Vagina (tissue), 2 donors: ENCODE measurements around the gene NCAPD2. TPM values are rescaled to one million over a fixed set of nuclear protein-coding genes. Genes with fewer than 3 reads are reported as not detected.
"Not testable (repeated sequence)": the region's sequence is repeated elsewhere in the genome, so short reads cannot be mapped to it uniquely, and the experiment has no call there.

Experiments
- DNase-seq, 2 donors: peaks; one replicate each; pipeline ENCODE4 v3.0.0-alpha.2; 2017; ENCODE audit errors: extremely low spot score in 2 of 2
- H3K27ac ChIP-seq: fragments of 200-600 bp; sonication (generic); one replicate; pipeline ENCODE4 v1.5.1; 2019
- H3K27me3 ChIP-seq: fragments of 200-600 bp; sonication (generic); one replicate; pipeline ENCODE4 v1.5.1; 2019
- H3K36me3 ChIP-seq, 2 donors: fragments of 200-600 bp; sonication (generic); one replicate each; pipeline ENCODE4 v1.5.1; 2017 to 2019
- H3K4me1 ChIP-seq: fragments of 200-600 bp; sonication (generic); one replicate; pipeline ENCODE4 v1.5.1; 2019
- H3K4me3 ChIP-seq, 2 donors: fragments of 200-600 bp; sonication (generic); 1 replicate in 1 of 2; 2 replicates in 1 of 2; pipeline ENCODE4 v1.5.1; 2016 to 2019
- H3K9me3 ChIP-seq: fragments of 200-600 bp; sonication (generic); one replicate; pipeline ENCODE4 v1.5.1; 2019
- CTCF ChIP-seq, 3 experiments: fragments of 450-650 bp in 2 of 3; fragments of 200-600 bp in 1 of 3; sonication (generic) in 1 of 3; IDR thresholded peaks; one replicate each; pipeline ENCODE4 v1.5.1; 2017 to 2019; ENCODE audit warnings: antibody characterized with exemption in 3 of 3, mild to moderate bottlenecking in 2 of 3, moderate library complexity in 2 of 3
- POLR2A ChIP-seq, 2 donors: fragments of 450-650 bp; IDR thresholded peaks; one replicate each; pipeline ENCODE4 v1.6.1; 2017; ENCODE audit warnings: antibody characterized with exemption in 2 of 2, mild to moderate bottlenecking in 2 of 2, moderate library complexity in 2 of 2
- POLR2AphosphoS5 ChIP-seq, 2 donors: sonication (generic); formaldehyde crosslinking; IDR thresholded peaks; one replicate each; pipeline ENCODE4 v1.9.0; 2017; ENCODE audit warnings: antibody characterized with exemption in 2 of 2, mild to moderate bottlenecking in 2 of 2, low read depth in 1 of 2; ENCODE audit not compliant: insufficient read depth in 1 of 2
- intact Hi-C: fragments of 100-400 bp; cut with DNase I; formaldehyde crosslinking; loops from one replicate; pipeline ENCODE4 v1.15.1; 2023
- total RNA-seq: library from RNA; depleted of rRNA; stranded (reverse); fragments of >200 nt; gene quantifications from one replicate; pipeline ENCODE4 v1.2.3, GENCODE V29; 2016

The NCAPD2 gene
- total RNA-seq, 1 donor from 2014 or later: 25.5 TPM

- Histone ChIP-seq H3K9me3 (no peaks in the 10 kb centered on the region), H3K36me3 (peaks cover 0 to 8% of the 10 kb centered on the region in 2 donors), H3K27ac (peak overlapping the region; percentile 80), H3K4me1 (peaks cover 33% of the 10 kb centered on the region), H3K4me3 (peak overlapping the region; percentile 61 to 73), H3K27me3 (no peaks in the 10 kb centered on the region)
- no peak for TF ChIP-seq CTCF (IDR thresholded peaks at IDR 0.05)
- no peak for TF ChIP-seq POLR2AphosphoS5 (IDR thresholded peaks at IDR 0.05; ENCODE audit: insufficient read depth in 1 of 2, low read depth in 1 of 2)
- TF ChIP-seq POLR2A (IDR thresholded peaks at IDR 0.05): no peak
- no peak for DNase-seq
- intact Hi-C loops: no loop called here
These were observed 24.1 kb upstream of the NCAPD2 start for GRCh38 chr12:6469609-6470374.

- peak in 1 of 2 donors; percentile 97 for TF ChIP-seq POLR2A (IDR thresholded peaks at IDR 0.05)
- peak; percentile 85 to 99 for TF ChIP-seq POLR2AphosphoS5 (IDR thresholded peaks at IDR 0.05; ENCODE audit: insufficient read depth in 1 of 2, low read depth in 1 of 2)
- TF ChIP-seq CTCF (IDR thresholded peaks at IDR 0.05): no peak
- H3K27ac ChIP-seq: peak within 1 kb of the TSS; percentile 80
- peak within 1 kb of the TSS; percentile 61 to 73 for H3K4me3 ChIP-seq
- peaks cover 33% of the 10 kb centered on the region for H3K4me1 ChIP-seq
- no peaks in the 10 kb centered on the region for H3K9me3 ChIP-seq
- peak in 1 of 2 donors; percentile 99 for DNase-seq
- H3K36me3 ChIP-seq: peaks cover 0 to 4% of the 10 kb centered on the region in 2 donors
- H3K27me3 ChIP-seq: no peaks in the 10 kb centered on the region
- intact Hi-C loops: no loop called here
These were observed 23.3 kb upstream of the NCAPD2 start, which contains the start of gene VAMP1 for GRCh38 chr12:6470375-6471163. TSS of gene VAMP1 (minus strand) at chr12:6470677. CDS start at chr12:6470531, 146 bp downstream.

- intact Hi-C loops: no loop called here
- no peak for TF ChIP-seq POLR2A (IDR thresholded peaks at IDR 0.05)
- no peak for TF ChIP-seq POLR2AphosphoS5 (IDR thresholded peaks at IDR 0.05; ENCODE audit: insufficient read depth in 1 of 2, low read depth in 1 of 2)
- TF ChIP-seq CTCF (IDR thresholded peaks at IDR 0.05): no peak
- no peak for DNase-seq
These were observed 21.9 kb upstream of the NCAPD2 start for GRCh38 chr12:6471989-6472360.

GRCh38 chr12:6472491-6472890, 21.4 kb upstream of the NCAPD2 start:
- Histone ChIP-seq H3K4me1 (peaks cover 31% of the 10 kb centered on the region), H3K4me3 (no peak overlapping the region), H3K36me3 (no peaks in the 10 kb centered on the region), H3K27ac (no peak overlapping the region), H3K27me3 (no peaks in the 10 kb centered on the region), H3K9me3 (no peaks in the 10 kb centered on the region)
- no peak for DNase-seq
- intact Hi-C loops: no loop called here
- TF ChIP-seq POLR2AphosphoS5 (IDR thresholded peaks at IDR 0.05; ENCODE audit: insufficient read depth in 1 of 2, low read depth in 1 of 2) (no peak), POLR2A (IDR thresholded peaks at IDR 0.05) (no peak), CTCF (IDR thresholded peaks at IDR 0.05) (no peak)

More at GRCh38 chr12:6471989-6472360, 21.9 kb upstream of the NCAPD2 start:
- H3K4me1 ChIP-seq: peaks cover 33% of the 10 kb centered on the region
- H3K27me3 ChIP-seq: no peaks in the 10 kb centered on the region
- no peak overlapping the region for H3K27ac ChIP-seq
- no peaks in the 10 kb centered on the region for H3K36me3 ChIP-seq
- H3K9me3 ChIP-seq: no peaks in the 10 kb centered on the region
- H3K4me3 ChIP-seq: no peak overlapping the region

- DNase-seq, H3K4me3 ChIP-seq, H3K4me1 ChIP-seq, H3K27me3 ChIP-seq, H3K36me3 ChIP-seq, intact Hi-C loops, H3K27ac ChIP-seq, H3K9me3 ChIP-seq: not testable (repeated sequence)
These were observed 18.5 kb upstream of the NCAPD2 start for GRCh38 chr12:6475233-6475975.
